ENCODE measurements around the gene TMEM151A. TPM values are rescaled to one million over a fixed set of nuclear protein-coding genes. Genes with fewer than 3 reads are reported as not detected.
A peak's percentile ranks its signal among the peaks of the same experiment; 100 is the strongest.

Gene TMEM151A
- total RNA-seq, 4 donors from 2014 or later = 0.20 to 1.1 (median 0.22) TPM; not detected in 1

DNA sequence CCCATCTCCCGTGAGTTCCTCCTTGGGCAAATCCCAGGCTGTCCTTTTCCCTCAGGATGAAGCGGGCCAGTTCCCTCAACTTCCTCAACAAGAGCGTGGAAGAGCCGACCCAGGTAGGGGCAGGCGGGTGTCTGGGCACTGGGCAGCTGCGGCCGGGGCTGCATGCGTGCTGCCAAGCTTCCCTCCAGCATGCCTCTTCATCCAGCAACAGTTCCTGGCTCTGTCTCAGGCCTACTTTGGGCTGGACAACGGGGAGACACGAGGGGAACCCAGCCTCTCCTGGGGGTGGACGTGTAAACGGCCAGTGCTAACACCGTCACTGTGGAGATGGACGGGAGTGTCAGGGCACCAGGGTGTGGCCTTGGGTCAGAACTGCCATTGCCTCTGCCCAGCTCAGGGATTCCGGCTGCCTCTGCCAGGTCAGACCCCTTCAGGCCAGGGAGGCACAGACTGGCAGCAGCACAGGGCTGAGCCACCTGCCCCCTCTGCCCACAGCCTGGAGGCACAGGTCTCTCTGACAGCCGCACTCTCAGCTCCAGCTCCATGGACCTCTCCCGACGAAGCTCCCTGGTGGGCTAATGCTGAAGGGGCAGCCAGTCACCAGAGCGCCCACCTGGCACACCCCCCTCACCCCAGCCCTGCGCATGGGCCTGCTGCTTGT is 25.2 kb upstream of the TMEM151A start:
- DNase-seq = no peak
- peaks cover under 1 to 16% of the 10 kb centered on the region in 2 donors for H3K36me3 ChIP-seq
- WGBS, 2 donors = 83 to 84% methylated on average over 12 to 17 of the region's 20 CpGs
- no peak overlapping the region for H3K4me3 ChIP-seq (replicated peaks in 1 of 3)
- H3K4me1 ChIP-seq = peaks cover 15 to 24% of the 10 kb centered on the region in 2 donors
- no peaks in the 10 kb centered on the region for H3K27me3 ChIP-seq
- no peaks in the 10 kb centered on the region for H3K9me3 ChIP-seq
- H3K27ac ChIP-seq = no peak overlapping the region
- TF ChIP-seq, protein P1, sequence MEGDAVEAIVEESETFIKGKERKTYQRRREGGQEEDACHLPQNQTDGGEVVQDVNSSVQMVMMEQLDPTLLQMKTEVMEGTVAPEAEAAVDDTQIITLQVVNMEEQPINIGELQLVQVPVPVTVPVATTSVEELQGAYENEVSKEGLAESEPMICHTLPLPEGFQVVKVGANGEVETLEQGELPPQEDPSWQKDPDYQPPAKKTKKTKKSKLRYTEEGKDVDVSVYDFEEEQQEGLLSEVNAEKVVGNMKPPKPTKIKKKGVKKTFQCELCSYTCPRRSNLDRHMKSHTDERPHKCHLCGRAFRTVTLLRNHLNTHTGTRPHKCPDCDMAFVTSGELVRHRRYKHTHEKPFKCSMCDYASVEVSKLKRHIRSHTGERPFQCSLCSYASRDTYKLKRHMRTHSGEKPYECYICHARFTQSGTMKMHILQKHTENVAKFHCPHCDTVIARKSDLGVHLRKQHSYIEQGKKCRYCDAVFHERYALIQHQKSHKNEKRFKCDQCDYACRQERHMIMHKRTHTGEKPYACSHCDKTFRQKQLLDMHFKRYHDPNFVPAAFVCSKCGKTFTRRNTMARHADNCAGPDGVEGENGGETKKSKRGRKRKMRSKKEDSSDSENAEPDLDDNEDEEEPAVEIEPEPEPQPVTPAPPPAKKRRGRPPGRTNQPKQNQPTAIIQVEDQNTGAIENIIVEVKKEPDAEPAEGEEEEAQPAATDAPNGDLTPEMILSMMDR (IDR thresholded peaks at IDR 0.05) = no peak
- no peak for TF ChIP-seq POLR2A (IDR thresholded peaks at IDR 0.05)
- intact Hi-C loops (cut with DNase I) = no loop called here

DNA sequence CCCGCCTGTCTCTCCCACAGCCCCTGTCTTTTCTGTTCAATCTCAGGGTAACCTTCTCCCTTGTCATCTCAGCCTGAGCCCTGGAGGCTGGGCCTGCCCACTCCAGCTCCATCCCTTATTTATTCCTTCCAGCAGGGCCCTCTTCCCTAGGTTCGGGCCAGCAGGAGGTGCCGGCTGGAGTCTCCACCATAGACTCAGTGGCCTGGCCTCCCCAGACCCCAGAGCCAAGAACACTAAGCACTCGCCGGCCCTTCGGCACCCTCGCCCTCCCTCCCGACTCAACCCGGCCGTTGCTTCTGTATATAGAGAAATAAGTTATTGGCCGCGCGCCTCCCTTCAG is 24.7 kb upstream of the TMEM151A start:
- 25 to 28% methylated on average over 13 of the region's 13 CpGs for WGBS, 2 donors
- H3K9me3 ChIP-seq = no peaks in the 10 kb centered on the region
- no peak for DNase-seq
- H3K27me3 ChIP-seq = no peaks in the 10 kb centered on the region
- H3K4me1 ChIP-seq = peaks cover 15 to 24% of the 10 kb centered on the region in 2 donors
- peaks cover 6 to 16% of the 10 kb centered on the region in 2 donors for H3K36me3 ChIP-seq
- peak overlapping the region; percentile 94 to 97 (median 96) for H3K27ac ChIP-seq
- no peak for TF ChIP-seq POLR2A (IDR thresholded peaks at IDR 0.05)
- TF ChIP-seq, protein P1 (IDR thresholded peaks at IDR 0.05) = no peak
- intact Hi-C loops (cut with DNase I) = no loop called here
- peak overlapping the region in 1 of 3 donors; percentile 63 for H3K4me3 ChIP-seq (replicated peaks in 1 of 3)

DNA sequence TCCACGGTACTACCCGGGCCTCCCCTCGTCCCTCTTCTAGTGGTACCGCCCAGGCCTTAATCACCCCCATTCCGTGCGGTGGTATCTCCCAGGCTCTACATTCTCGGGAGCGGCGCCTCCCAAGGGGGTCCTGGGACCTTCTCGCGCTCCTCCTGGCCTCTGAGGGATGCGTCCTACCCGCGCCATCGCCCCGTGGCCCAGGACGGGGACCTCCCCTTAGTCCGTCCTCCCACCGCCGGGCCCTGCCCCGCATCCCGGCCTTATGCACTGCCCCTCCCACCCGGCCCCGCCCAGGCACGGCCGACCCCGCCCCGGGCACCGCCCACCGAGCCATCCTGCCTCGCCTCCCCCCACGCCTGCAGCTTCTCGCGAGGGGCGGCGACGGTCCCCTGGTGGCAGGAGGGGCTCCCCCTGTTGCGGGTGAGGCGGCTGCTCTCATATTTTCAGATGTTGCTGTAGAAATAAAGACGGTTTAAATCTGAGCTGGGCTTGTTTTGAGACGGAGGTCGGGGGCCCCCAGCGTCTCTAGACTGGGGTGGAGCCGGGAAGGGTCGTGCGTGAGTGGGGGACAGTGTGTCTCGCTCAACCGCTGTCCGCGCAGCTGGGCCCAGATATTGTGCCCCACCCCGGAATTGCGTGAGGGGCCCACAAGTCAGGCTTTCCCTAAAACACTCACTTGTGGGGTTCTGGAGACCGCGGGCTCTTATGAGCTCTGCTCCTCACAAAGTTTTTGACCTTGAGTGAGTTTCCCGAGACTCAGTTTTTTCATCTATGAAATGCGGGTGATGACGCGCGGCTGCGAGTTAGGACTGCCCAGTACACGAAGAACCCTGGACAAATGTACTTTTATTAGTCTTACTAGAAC is 24.1 kb upstream of the TMEM151A start:
- Histone ChIP-seq H3K4me3 (replicated peaks in 1 of 3) (peak overlapping the region; percentile 6 to 63 (median 45)), H3K36me3 (peaks cover 12 to 16% of the 10 kb centered on the region in 2 donors), H3K27me3 (no peaks in the 10 kb centered on the region), H3K27ac (peak overlapping the region; percentile 94 to 97 (median 96)), H3K4me1 (peaks cover 15 to 24% of the 10 kb centered on the region in 2 donors), H3K9me3 (no peaks in the 10 kb centered on the region)
- 1 to 2% methylated on average over 25 to 41 of the region's 61 CpGs for WGBS, 2 donors
- DNase-seq = peak; percentile 87 to 88
- intact Hi-C loops (cut with DNase I) = no loop called here
- peak; percentile 43 to 49 for TF ChIP-seq POLR2A (IDR thresholded peaks at IDR 0.05)
- TF ChIP-seq, protein P1 (IDR thresholded peaks at IDR 0.05) = peak in 1 of 6 experiments; percentile 31

DNA sequence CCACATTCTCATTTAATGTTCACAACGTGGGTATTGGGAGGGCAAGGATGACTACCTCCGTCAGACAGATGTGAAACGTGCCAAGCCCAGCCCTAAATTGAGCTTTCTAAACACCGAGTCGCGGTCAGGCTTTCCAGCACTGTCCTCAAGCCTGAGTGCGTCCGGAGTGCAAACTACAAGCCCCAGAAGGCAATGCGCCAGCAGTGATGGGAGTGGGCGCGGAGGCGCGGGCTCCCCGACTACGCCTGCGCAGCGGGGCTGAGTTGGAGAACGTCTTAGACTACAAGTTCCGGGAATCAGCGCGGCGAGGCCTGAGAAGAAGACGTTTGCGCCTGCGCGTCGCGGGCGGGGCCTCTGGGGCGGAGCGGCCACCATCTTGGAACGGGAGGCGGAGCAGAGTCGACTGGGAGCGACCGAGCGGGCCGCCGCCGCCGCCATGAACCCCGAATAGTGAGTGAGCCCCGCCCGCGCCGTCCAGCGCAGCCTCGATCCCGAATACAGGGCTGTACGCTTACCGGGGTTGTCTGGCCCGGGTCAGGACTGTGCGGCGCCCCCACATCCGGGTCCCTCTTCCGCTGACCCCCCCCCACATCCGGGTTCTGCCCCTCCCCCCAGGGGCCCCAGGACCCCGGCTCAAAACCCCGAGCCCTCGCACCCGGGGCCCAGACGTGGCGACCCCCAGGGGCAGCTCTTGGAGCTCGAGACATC is 23.3 kb upstream of the TMEM151A start, which contains the start of gene RAB1B:
RAB1B (plus strand) TSS at position 396 of the 708 bp plus-strand sequence; CDS start at position 437, 41 bp downstream.
- H3K4me3 ChIP-seq (replicated peaks in 1 of 3) = peak within 1 kb of the TSS; percentile 50 to 84 (median 63)
- H3K4me1 ChIP-seq = peaks cover 15 to 24% of the 10 kb centered on the region in 2 donors
- DNase-seq = peak; percentile 100
- peak in 1 of 2 donors; percentile 78 for TF ChIP-seq POLR2A (IDR thresholded peaks at IDR 0.05)
- TF ChIP-seq, protein P1 (IDR thresholded peaks at IDR 0.05) = no peak
- no peaks in the 10 kb centered on the region for H3K9me3 ChIP-seq
- 0% methylated on average over 9 to 27 of the region's 64 CpGs for whole genome bisulfite sequencing, 2 donors
- peak within 1 kb of the TSS; percentile 94 to 97 (median 96) for H3K27ac ChIP-seq
- intact Hi-C loops (cut with DNase I) = no loop called here
- H3K36me3 ChIP-seq = peaks cover 20 to 24% of the 10 kb centered on the region in 2 donors
- H3K27me3 ChIP-seq = no peaks in the 10 kb centered on the region
